ENCODE measurements around the gene MRPS30.
"Not testable (repeated sequence)": the region's sequence is repeated elsewhere in the genome, so short reads cannot be mapped to it uniquely, and the experiment has no call there.

MRPS30 gene

DNA sequence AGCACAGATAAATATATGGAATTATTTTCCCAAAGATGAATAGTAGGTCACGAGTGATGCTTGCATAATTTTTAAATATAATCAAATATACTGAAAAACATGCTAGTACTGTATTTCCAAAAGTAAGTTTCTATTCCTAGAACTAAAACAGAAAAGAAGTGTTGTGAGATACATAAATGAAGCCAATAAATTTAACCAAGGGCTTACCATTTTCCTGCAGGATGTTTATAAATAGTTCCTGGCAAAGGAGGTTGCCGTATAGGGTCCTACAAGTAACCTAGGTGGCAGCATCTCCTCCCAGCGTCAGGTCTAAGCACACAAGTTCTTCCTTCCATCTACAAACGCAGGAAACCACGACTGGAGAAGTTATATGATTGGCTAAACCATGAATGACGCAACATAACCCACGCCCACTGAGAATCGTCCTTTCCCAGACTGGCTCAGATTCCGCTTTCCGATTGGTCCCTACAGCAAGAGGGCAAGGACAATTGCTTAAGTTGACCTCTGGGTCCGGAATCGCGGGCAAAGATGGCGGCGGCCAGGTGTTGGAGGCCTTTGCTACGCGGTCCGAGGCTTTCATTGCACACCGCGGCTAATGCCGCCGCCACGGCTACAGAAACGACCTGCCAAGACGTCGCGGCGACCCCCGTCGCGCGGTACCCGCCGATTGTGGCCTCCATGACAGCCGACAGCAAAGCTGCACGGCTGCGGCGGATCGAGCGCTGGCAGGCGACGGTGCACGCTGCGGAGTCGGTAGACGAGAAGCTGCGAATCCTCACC is at the start of gene MRPS30:
TSS of gene MRPS30 (plus strand) at position 513 of the 780 bp plus-strand sequence. CDS start at position 529, 16 bp downstream.
- peak within 1 kb of the TSS; percentile 83 for H3K4me3 Mint-ChIP-seq
- no peaks in the 10 kb centered on the region for H3K27me3 Mint-ChIP-seq
- CTCF ChIA-PET: no interaction called here
- peak within 1 kb of the TSS; percentile 94 for H3K27ac Mint-ChIP-seq
- H3K36me3 Mint-ChIP-seq: peaks cover 18% of the 10 kb centered on the region
- no peaks in the 10 kb centered on the region for H3K9me3 Mint-ChIP-seq
- peak; percentile 94 for DNase-seq
- H3K4me1 Mint-ChIP-seq: peaks cover 31% of the 10 kb centered on the region

GRCh38 chr5:44769200-44769876 is 39.4 kb upstream of the MRPS30 start:
- no peaks in the 10 kb centered on the region for H3K36me3 Mint-ChIP-seq
- peaks cover 4% of the 10 kb centered on the region for H3K27me3 Mint-ChIP-seq
- CTCF ChIA-PET: no interaction called here
- no peak overlapping the region for H3K27ac Mint-ChIP-seq
- no peaks in the 10 kb centered on the region for H3K4me1 Mint-ChIP-seq
- no peaks in the 10 kb centered on the region for H3K9me3 Mint-ChIP-seq
- H3K4me3 Mint-ChIP-seq: no peak overlapping the region
- no peak for DNase-seq

DNA sequence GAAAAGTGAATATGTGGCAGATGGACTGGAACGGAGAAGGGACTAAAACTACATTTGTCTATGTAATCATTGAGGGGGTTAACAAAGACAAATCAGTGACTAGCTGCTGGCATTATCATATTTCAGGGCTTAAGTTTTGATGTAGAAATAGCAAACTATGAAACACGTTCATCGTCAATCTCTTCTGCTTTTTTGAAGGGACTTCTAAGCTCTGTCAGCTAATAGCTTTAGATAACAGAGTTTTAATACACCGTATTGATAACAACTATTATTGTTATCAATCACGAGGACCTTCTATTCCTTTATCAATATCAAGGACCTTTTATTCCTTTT is 38.9 kb upstream of the MRPS30 start:
- Mint-ChIP-seq H3K27ac (no peak overlapping the region), H3K9me3 (no peaks in the 10 kb centered on the region), H3K27me3 (peaks cover 4% of the 10 kb centered on the region), H3K4me3 (no peak overlapping the region), H3K4me1 (no peaks in the 10 kb centered on the region), H3K36me3 (no peaks in the 10 kb centered on the region)
- CTCF ChIA-PET: no interaction called here
- no peak for DNase-seq

GRCh38 chr5:44770780-44771717 is 37.7 kb upstream of the MRPS30 start:
- CTCF ChIA-PET: no interaction called here
- H3K4me1 Mint-ChIP-seq: no peaks in the 10 kb centered on the region
- DNase-seq: no peak
- no peaks in the 10 kb centered on the region for H3K9me3 Mint-ChIP-seq
- no peak overlapping the region for H3K27ac Mint-ChIP-seq
- no peak overlapping the region for H3K4me3 Mint-ChIP-seq
- H3K36me3 Mint-ChIP-seq: no peaks in the 10 kb centered on the region
- peaks cover 4% of the 10 kb centered on the region for H3K27me3 Mint-ChIP-seq

- CTCF ChIA-PET, H3K27ac Mint-ChIP-seq, H3K4me1 Mint-ChIP-seq, H3K4me3 Mint-ChIP-seq, DNase-seq, H3K27me3 Mint-ChIP-seq, H3K36me3 Mint-ChIP-seq, H3K9me3 Mint-ChIP-seq: not testable (repeated sequence)
Measured at GRCh38 chr5:44772397-44772796, 36.4 kb upstream of the MRPS30 start.

DNA sequence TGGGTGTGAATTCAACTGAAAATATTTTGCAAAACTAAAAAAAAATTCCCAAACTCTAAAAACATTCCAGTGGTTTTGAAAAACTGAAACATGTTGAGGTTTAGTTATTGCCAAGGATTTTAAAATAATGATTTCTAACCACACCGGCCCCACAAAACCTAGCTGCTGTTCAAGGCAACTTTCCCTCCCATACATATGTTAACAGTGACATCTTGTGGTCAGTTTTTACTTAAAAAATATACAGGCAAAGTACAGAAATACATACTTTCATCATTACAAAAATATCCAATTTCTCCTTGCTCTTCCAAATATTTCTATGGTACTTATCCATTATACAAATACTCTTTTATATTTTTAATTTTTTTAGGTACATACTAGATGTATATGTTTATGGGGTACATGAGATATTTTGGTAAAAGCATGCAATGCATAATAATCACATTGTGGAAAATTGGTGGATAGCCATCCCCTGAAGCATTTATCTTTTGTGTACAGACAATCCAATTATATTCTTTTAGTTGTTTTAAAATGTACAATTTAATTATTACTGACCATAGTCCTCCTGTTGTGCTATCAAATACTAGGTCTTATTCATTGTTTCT is 34.4 kb upstream of the MRPS30 start:
- DNase-seq: no peak
- Mint-ChIP-seq H3K27ac (no peak overlapping the region), H3K36me3 (no peaks in the 10 kb centered on the region), H3K4me3 (no peak overlapping the region), H3K9me3 (no peaks in the 10 kb centered on the region), H3K4me1 (no peaks in the 10 kb centered on the region), H3K27me3 (peaks cover 4% of the 10 kb centered on the region)
- CTCF ChIA-PET: interaction anchor here (0.7 to 1.0 kb wide), 2 partner anchors 10 to 1044 kb away, joined by 3 to 5 read pairs; no protein-coding TSS in a partner anchor

- Mint-ChIP-seq H3K36me3 (no peaks in the 10 kb centered on the region), H3K4me1 (no peaks in the 10 kb centered on the region), H3K27me3 (peaks cover 3% of the 10 kb centered on the region), H3K27ac (no peak overlapping the region), H3K9me3 (no peaks in the 10 kb centered on the region), H3K4me3 (no peak overlapping the region)
- DNase-seq: no peak
- CTCF ChIA-PET: no interaction called here
Measured at GRCh38 chr5:44779167-44779566, 29.6 kb upstream of the MRPS30 start.

- Mint-ChIP-seq H3K4me1 (no peaks in the 10 kb centered on the region), H3K9me3 (peaks cover 11% of the 10 kb centered on the region), H3K27ac (no peak overlapping the region), H3K36me3 (no peaks in the 10 kb centered on the region), H3K27me3 (peaks cover 3% of the 10 kb centered on the region), H3K4me3 (no peak overlapping the region)
- CTCF ChIA-PET: no interaction called here
- DNase-seq: no peak
Measured at GRCh38 chr5:44783634-44784315, 25.0 kb upstream of the MRPS30 start.

GRCh38 chr5:44787731-44788130 is 21.0 kb upstream of the MRPS30 start:
- no peak for DNase-seq
- CTCF ChIA-PET: no interaction called here
- Mint-ChIP-seq H3K4me1 (no peaks in the 10 kb centered on the region), H3K4me3 (no peak overlapping the region), H3K9me3 (peaks cover 11% of the 10 kb centered on the region), H3K36me3 (no peaks in the 10 kb centered on the region), H3K27me3 (no peaks in the 10 kb centered on the region), H3K27ac (no peak overlapping the region)

DNA sequence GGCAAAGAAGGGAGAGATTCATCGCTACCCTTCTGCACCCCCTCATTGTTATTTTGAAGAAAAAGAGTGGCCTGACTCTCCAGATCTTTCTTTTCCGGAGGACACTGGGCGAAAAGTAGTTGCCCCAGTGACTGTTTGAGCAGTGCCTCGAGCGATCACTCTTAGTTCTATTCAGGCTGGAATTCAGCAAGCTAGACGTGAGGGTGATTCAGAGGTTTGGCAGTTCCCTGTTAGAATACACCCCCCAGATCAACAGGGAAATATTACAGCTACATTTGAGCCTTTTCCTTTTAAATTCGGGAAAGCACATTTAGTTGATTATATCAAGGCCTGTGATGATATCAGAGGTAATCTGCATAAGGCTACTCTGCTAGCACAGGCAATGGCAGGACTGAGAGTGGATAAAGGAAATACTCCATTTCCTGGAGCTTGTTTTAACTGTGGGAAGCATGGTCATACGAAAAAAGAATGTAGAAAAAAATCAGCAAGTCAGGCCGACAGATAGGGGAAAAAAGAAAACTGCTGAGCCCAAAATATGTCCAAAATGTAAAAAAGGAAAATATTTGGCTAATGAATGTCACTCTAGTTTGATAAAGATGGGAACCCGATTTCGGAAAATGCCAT is 19.3 kb upstream of the MRPS30 start:
- CTCF ChIA-PET, H3K27ac Mint-ChIP-seq, H3K27me3 Mint-ChIP-seq, H3K4me3 Mint-ChIP-seq, DNase-seq, H3K4me1 Mint-ChIP-seq, H3K36me3 Mint-ChIP-seq: not testable (repeated sequence)
- H3K9me3 Mint-ChIP-seq: peaks cover 19% of the 10 kb centered on the region

DNA sequence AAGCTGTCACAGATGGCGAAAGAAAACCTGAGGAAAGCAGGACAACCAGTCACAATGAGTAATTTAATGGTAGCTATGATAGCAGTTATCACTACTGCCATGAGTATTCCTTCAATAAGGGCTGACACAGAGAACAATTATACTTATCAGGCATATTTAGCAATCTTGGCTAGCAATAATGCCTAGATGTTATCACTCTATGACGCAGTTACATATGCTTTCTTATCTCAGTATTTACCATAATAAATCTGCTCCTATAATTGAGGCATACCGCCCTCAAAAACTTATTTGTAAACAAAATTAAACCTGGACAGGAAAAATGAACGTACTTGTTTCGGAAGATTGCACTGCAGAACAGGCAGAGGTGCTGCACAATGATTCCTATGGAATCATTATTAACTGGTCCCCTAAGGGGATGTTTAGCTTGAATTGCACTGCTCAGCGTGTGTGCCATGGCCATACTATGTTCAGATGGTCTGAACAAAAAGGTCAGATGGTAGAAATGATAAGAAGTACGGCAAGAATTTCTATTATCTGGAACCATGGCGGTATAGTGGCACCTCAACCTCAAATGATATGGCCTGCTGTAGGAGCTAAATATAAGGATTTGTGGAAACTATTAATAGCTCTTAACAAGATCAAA is 16.6 kb upstream of the MRPS30 start:
- H3K27me3 Mint-ChIP-seq, DNase-seq, H3K27ac Mint-ChIP-seq, H3K4me1 Mint-ChIP-seq, H3K4me3 Mint-ChIP-seq, H3K36me3 Mint-ChIP-seq, CTCF ChIA-PET: not testable (repeated sequence)
- H3K9me3 Mint-ChIP-seq: peaks cover 26% of the 10 kb centered on the region

- CTCF ChIA-PET: no interaction called here
- H3K9me3 Mint-ChIP-seq: peaks cover 21% of the 10 kb centered on the region
- H3K4me3 Mint-ChIP-seq: no peak overlapping the region
Measured at GRCh38 chr5:44794371-44794770, 14.4 kb upstream of the MRPS30 start.

GRCh38 chr5:44795496-44795895 is 13.3 kb upstream of the MRPS30 start:
- peaks cover 21% of the 10 kb centered on the region for H3K9me3 Mint-ChIP-seq

More at GRCh38 chr5:44794371-44794770, 14.4 kb upstream of the MRPS30 start:
- Mint-ChIP-seq H3K27me3 (no peaks in the 10 kb centered on the region), H3K4me1 (peaks cover 2% of the 10 kb centered on the region), H3K27ac (no peak overlapping the region), H3K36me3 (no peaks in the 10 kb centered on the region)
- DNase-seq: no peak

More at GRCh38 chr5:44795496-44795895, 13.3 kb upstream of the MRPS30 start:
- Mint-ChIP-seq H3K27ac (no peak overlapping the region), H3K36me3 (no peaks in the 10 kb centered on the region), H3K27me3 (no peaks in the 10 kb centered on the region), H3K4me3 (no peak overlapping the region), H3K4me1 (peaks cover 2% of the 10 kb centered on the region)
- CTCF ChIA-PET: no interaction called here
- no peak for DNase-seq

Measured in activated naive CD4-positive, alpha-beta T cell treated with anti-CD3 and anti-CD28 coated beads, Interleukin-2, amount 10 ng/mL, durations not matched to agents 7 days and 5 days (primary cell).